ENCODE measurements around the gene SOX15. TPM values are rescaled to one million over a fixed set of nuclear protein-coding genes. Genes with fewer than 3 reads are reported as not detected.

SOX15 gene
- total and polyA plus RNA-seq, 2 of the 13 experiments (the other 11 are each of a cell fraction or from before 2014, with no cell fraction given), result 0.07 to 0.18 TPM

GRCh38 chr17:7557775-7558543 lies 31.9 kb downstream of the SOX15 start (continued):
- TF ChIP-seq MED1 (CRISPR knock-in tag; IDR thresholded peaks at IDR 0.05) (peak; percentile 25; the same call in 1 of the 2 replicates), ZBTB44 (CRISPR knock-in tag; IDR thresholded peaks at IDR 0.05) (no peak), HMG20B (CRISPR knock-in tag; conservative IDR thresholded peaks at IDR 0.05) (0 out of 2 replicates have a peak, but pooled peaks have one; percentile 10), ZBTB43 (CRISPR knock-in tag; conservative IDR thresholded peaks at IDR 0.05) (no peak), ARID5B (CRISPR knock-in tag; IDR thresholded peaks at IDR 0.05) (peak; percentile 67; the same call in 1 of the 2 replicates), ZBTB37 (CRISPR knock-in tag; IDR thresholded peaks at IDR 0.05) (0 out of 2 replicates have a peak, but pooled peaks have one; percentile 26), ZMAT3 (CRISPR knock-in tag; conservative IDR thresholded peaks at IDR 0.05) (0 out of 2 replicates have a peak, but pooled peaks have one; percentile 16), THAP8 (CRISPR knock-in tag; IDR thresholded peaks at IDR 0.05; ENCODE audit: borderline replicate concordance) (no peak), POLR2G (IDR thresholded peaks at IDR 0.05; ENCODE audit: low read depth, low read length) (peak; percentile 76), PAXIP1 (CRISPR knock-in tag; conservative IDR thresholded peaks at IDR 0.05) (peak; percentile 39), POLR2AphosphoS5 (IDR thresholded peaks at IDR 0.05; ENCODE audit: low read depth, low read length) (peak; percentile 65), ZNF430 (CRISPR knock-in tag; IDR thresholded peaks at IDR 0.05) (peak; percentile 82; the same call in 1 of the 2 replicates), HBP1 (CRISPR knock-in tag; IDR thresholded peaks at IDR 0.05; ENCODE audit: low read depth) (0 out of 2 replicates have a peak, but pooled peaks have one; percentile 40)

Data from HepG2 (cell line).